OCI-LY1 (cell line): ENCODE data around the gene GHRH.

Experiments
- H2AFZ ChIP-seq: fragments of 200-600 bp; sonication (generic), shearing (Covaris generic); 2 replicates; pipeline ENCODE4 v1.6.0; 2014; ENCODE audit warnings: antibody characterized with exemption, mild to moderate bottlenecking, low read length
- H3F3A ChIP-seq: fragments of 200-600 bp; sonication (generic), shearing (Covaris generic); 2 replicates; pipeline ENCODE4 v1.6.0; 2014; ENCODE audit warnings: mild to moderate bottlenecking, antibody characterized with exemption, low read length, moderate library complexity; ENCODE audit not compliant: insufficient read depth
- H3K27ac ChIP-seq: fragments of 200-600 bp; sonication (generic); 2 replicates; pipeline ENCODE4 v1.5.1; 2014; ENCODE audit warnings: low read length, mixed run types, mild to moderate bottlenecking, low read depth; ENCODE audit not compliant: poor library complexity, severe bottlenecking
- H3K27me3 ChIP-seq: fragments of 200-600 bp; sonication (generic); 2 replicates; pipeline ENCODE4 v1.6.0; 2014; ENCODE audit warnings: antibody characterized with exemption, mild to moderate bottlenecking, low read length, moderate library complexity; ENCODE audit not compliant: insufficient read depth
- H3K36me3 ChIP-seq: fragments of 200-600 bp; sonication (generic); 2 replicates; pipeline ENCODE4 v1.6.1; 2014; ENCODE audit warnings: mild to moderate bottlenecking, antibody characterized with exemption, low read length, moderate library complexity, mixed read lengths; ENCODE audit not compliant: insufficient read depth
- H3K4me1 ChIP-seq: fragments of 200-600 bp; sonication (generic); 2 replicates; pipeline ENCODE4 v1.5.1; 2014; ENCODE audit warnings: mild to moderate bottlenecking, low read length, moderate library complexity; ENCODE audit not compliant: insufficient read depth, severe bottlenecking
- H3K4me2 ChIP-seq: fragments of 200-600 bp; sonication (generic), shearing (Covaris generic); 2 replicates; pipeline ENCODE4 v1.6.1; 2014; ENCODE audit warnings: low read length
- H3K4me3 ChIP-seq: fragments of 200-600 bp; sonication (generic); 2 replicates; pipeline ENCODE4 v1.5.1; 2014; ENCODE audit warnings: low read length, low read depth, mild to moderate bottlenecking, mixed read lengths; ENCODE audit not compliant: poor library complexity, severe bottlenecking
- H3K79me2 ChIP-seq: fragments of 200-600 bp; shearing (Covaris generic); 2 replicates; pipeline ENCODE4 v1.6.1; 2016; ENCODE audit warnings: mixed run types, low read length, mixed read lengths; ENCODE audit not compliant: insufficient read depth
- H3K9ac ChIP-seq: fragments of 200-600 bp; sonication (generic), shearing (Covaris generic); 2 replicates; pipeline ENCODE4 v1.6.1; 2014; ENCODE audit warnings: mild to moderate bottlenecking, low read length, mixed read lengths
- H3K9me2 ChIP-seq: fragments of 200-600 bp; sonication (generic), shearing (Covaris generic); 2 replicates; pipeline ENCODE4 v1.6.1; 2014; ENCODE audit warnings: low read depth, mild to moderate bottlenecking, low read length, mixed read lengths
- H3K9me3 ChIP-seq: fragments of 200-600 bp; shearing (Covaris generic); 2 replicates; pipeline ENCODE4 v1.6.1; 2014; ENCODE audit warnings: low read length, mixed read lengths
- H4K20me1 ChIP-seq: fragments of 200-600 bp; sonication (generic), shearing (Covaris generic); 2 replicates; pipeline ENCODE4 v1.6.0; 2016; ENCODE audit warnings: mild to moderate bottlenecking, low read length; ENCODE audit not compliant: insufficient read depth
- EZH2 ChIP-seq: fragments of 200-600 bp; sonication (generic), shearing (Covaris generic); IDR thresholded peaks from 2 replicates; pipeline ENCODE4 v1.8.0; 2017; ENCODE audit warnings: borderline replicate concordance, mixed run types, mild to moderate bottlenecking, antibody characterized with exemption, low read length, moderate library complexity, mixed read lengths
- TF ChIP-seq, protein P1 (sequence below): fragments of 200-600 bp; sonication (generic), shearing (Covaris generic); IDR thresholded peaks from 2 replicates; pipeline ENCODE4 v1.5.1; 2017; ENCODE audit warnings: mild to moderate bottlenecking, antibody characterized with exemption, low read length, moderate library complexity, mixed read lengths

Gene GHRH

DNA sequence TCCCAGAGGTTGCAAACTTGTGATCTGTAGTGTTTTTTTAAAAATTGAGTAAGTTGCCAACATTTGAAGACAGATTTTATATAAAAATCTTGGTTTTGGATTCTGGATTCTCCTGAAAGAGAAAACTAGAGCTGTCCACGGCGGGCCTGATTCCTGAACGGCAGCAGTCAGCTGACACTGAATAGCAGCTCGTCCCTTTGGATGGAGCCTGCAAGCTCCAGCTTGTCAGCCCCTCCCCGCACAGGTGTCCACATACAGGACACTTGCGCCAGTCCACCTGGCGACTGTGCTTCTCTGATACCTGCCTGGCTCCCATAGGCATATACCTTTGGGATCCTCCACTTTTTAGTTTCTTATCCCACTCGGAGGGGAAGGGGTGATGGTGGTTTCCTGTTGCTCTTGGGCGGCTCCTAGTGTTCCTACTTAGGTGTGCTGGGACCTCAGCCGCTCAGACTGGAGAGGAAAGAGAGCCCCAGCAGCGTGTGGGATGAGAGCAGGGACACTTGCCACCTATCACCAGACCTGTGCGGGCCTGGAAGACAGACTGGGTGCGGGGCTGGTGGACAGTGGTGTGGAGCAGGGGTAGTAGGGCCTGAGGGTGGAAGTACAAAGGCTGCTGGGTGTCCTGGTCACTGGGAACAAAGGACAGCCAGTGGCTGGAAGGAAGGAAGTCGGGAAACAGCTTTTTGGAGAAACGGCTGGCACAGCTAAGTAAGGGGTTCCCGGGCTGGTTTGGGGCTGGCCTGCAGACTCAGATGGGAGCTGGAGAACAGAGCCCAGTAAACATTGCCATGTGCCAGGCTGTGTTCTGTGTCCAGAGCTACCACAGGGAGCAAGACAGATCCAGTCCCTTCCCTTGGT lies 18.3 kb downstream of the GHRH start:
- Histone ChIP-seq H3K79me2 (no peaks in the 10 kb centered on the region), H3K4me1 (no peaks in the 10 kb centered on the region), H3F3A (no peaks in the 10 kb centered on the region), H3K27ac (no peak overlapping the region), H4K20me1 (no peaks in the 10 kb centered on the region), H3K4me2 (no peak overlapping the region), H3K27me3 (no peaks in the 10 kb centered on the region), H2AFZ (no peak overlapping the region), H3K4me3 (no peak overlapping the region), H3K9ac (no peak overlapping the region), H3K9me2 (no peaks in the 10 kb centered on the region), H3K9me3 (no peaks in the 10 kb centered on the region), H3K36me3 (peaks cover 56% of the 10 kb centered on the region)
- TF ChIP-seq EZH2: no peak
- TF ChIP-seq, protein P1, sequence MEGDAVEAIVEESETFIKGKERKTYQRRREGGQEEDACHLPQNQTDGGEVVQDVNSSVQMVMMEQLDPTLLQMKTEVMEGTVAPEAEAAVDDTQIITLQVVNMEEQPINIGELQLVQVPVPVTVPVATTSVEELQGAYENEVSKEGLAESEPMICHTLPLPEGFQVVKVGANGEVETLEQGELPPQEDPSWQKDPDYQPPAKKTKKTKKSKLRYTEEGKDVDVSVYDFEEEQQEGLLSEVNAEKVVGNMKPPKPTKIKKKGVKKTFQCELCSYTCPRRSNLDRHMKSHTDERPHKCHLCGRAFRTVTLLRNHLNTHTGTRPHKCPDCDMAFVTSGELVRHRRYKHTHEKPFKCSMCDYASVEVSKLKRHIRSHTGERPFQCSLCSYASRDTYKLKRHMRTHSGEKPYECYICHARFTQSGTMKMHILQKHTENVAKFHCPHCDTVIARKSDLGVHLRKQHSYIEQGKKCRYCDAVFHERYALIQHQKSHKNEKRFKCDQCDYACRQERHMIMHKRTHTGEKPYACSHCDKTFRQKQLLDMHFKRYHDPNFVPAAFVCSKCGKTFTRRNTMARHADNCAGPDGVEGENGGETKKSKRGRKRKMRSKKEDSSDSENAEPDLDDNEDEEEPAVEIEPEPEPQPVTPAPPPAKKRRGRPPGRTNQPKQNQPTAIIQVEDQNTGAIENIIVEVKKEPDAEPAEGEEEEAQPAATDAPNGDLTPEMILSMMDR: no peak

- no peaks in the 10 kb centered on the region for H3K4me1 ChIP-seq
- TF ChIP-seq, protein P1: no peak
- TF ChIP-seq EZH2: no peak
- H2AFZ ChIP-seq: no peak overlapping the region
- H3K27ac ChIP-seq: no peak overlapping the region
- no peaks in the 10 kb centered on the region for H3F3A ChIP-seq
- H3K4me3 ChIP-seq: no peak overlapping the region
- H3K79me2 ChIP-seq: no peaks in the 10 kb centered on the region
- H4K20me1 ChIP-seq: no peaks in the 10 kb centered on the region
- no peak overlapping the region for H3K9ac ChIP-seq
- peaks cover 64% of the 10 kb centered on the region for H3K36me3 ChIP-seq
- H3K9me2 ChIP-seq: no peaks in the 10 kb centered on the region
- H3K9me3 ChIP-seq: no peaks in the 10 kb centered on the region
- no peak overlapping the region for H3K4me2 ChIP-seq
- H3K27me3 ChIP-seq: no peaks in the 10 kb centered on the region
Measured at GRCh38 chr20:37242503-37242902, 19.1 kb downstream of the GHRH start.

GRCh38 chr20:37240337-37241067 lies 21.1 kb downstream of the GHRH start:
- H3K4me3 ChIP-seq: no peak overlapping the region
- no peak overlapping the region for H2AFZ ChIP-seq
- no peaks in the 10 kb centered on the region for H3K9me3 ChIP-seq
- no peaks in the 10 kb centered on the region for H3F3A ChIP-seq
- H3K4me1 ChIP-seq: no peaks in the 10 kb centered on the region
- no peak overlapping the region for H3K27ac ChIP-seq
- H4K20me1 ChIP-seq: no peaks in the 10 kb centered on the region
- H3K79me2 ChIP-seq: no peaks in the 10 kb centered on the region
- TF ChIP-seq, protein P1: no peak
- TF ChIP-seq EZH2: no peak
- H3K36me3 ChIP-seq: peaks cover 83% of the 10 kb centered on the region
- H3K27me3 ChIP-seq: no peaks in the 10 kb centered on the region
- no peaks in the 10 kb centered on the region for H3K9me2 ChIP-seq
- H3K9ac ChIP-seq: no peak overlapping the region
- no peak overlapping the region for H3K4me2 ChIP-seq
